K562 (cell line): ENCODE results near the gene ZBTB9. TPM values are rescaled to one million over a fixed set of nuclear protein-coding genes. Genes with fewer than 3 reads are reported as not detected.

Experiments used
- ASH1L ChIP-seq: fragments of 450-650 bp; IDR thresholded peaks from 2 replicates; pipeline ENCODE4 v1.6.1; 2018; ENCODE audit warnings: borderline replicate concordance, mild to moderate bottlenecking, low read depth; ENCODE audit not compliant: partially characterized antibody
- BRCA1 ChIP-seq, 2 experiments: fragments of 450-650 bp in 1 of 2; sonication (generic) in 1 of 2; formaldehyde crosslinking in 1 of 2; IDR thresholded peaks; 2 replicates each; pipeline versions ENCODE4 v1.5.0 to v1.6.1; 2017 to 2020; ENCODE audit warnings: mild to moderate bottlenecking in 1 of 2, missing genetic modification reagents in 1 of 2
- CBFB ChIP-seq: sonication (generic); formaldehyde crosslinking; IDR thresholded peaks from 2 replicates; pipeline ENCODE4 v1.4.0; 2020; ENCODE audit warnings: mild to moderate bottlenecking, missing genetic modification reagents
- ELF2 ChIP-seq: fragments of 250-450 bp; sonication (Bioruptor Pico); IDR thresholded peaks from 2 replicates; pipeline ENCODE4 v1.5.0; 2021; ENCODE audit warnings: mild to moderate bottlenecking
- HLTF ChIP-seq: fragments of 450-650 bp; IDR thresholded peaks from 2 replicates; pipeline ENCODE4 v1.6.1; 2016
- IRF2 ChIP-seq: sonication (generic); formaldehyde crosslinking; IDR thresholded peaks from 2 replicates; pipeline ENCODE4 v1.8.1; 2022; ENCODE audit warnings: mild to moderate bottlenecking, missing genetic modification reagents
- NCOA2 ChIP-seq, 2 experiments: fragments of 450-650 bp; IDR thresholded peaks; 2 replicates each; pipeline ENCODE4 v1.6.1; 2018; ENCODE audit warnings: mild to moderate bottlenecking in 2 of 2, moderate library complexity in 1 of 2; ENCODE audit not compliant: partially characterized antibody in 2 of 2
- PHB ChIP-seq: fragments of 250-450 bp; sonication (Bioruptor Pico); IDR thresholded peaks from 2 replicates; pipeline ENCODE4 v1.5.0; 2021
- POLR2AphosphoS5 ChIP-seq: IDR thresholded peaks from 2 replicates; pipeline ENCODE4 v1.6.1; 2011; ENCODE audit warnings: mild to moderate bottlenecking, low read depth, low read length, moderate library complexity; ENCODE audit not compliant: control insufficient read depth, insufficient read depth
- RBBP5 ChIP-seq: fragments of 200-600 bp; sonication (generic); IDR thresholded peaks from 2 replicates; pipeline ENCODE4 v1.6.1; 2012; ENCODE audit warnings: borderline replicate concordance, mild to moderate bottlenecking, low read length, control low read depth, inconsistent platforms; ENCODE audit not compliant: insufficient read depth, poor library complexity, severe bottlenecking
- SIN3B ChIP-seq: fragments of 450-650 bp; IDR thresholded peaks from 2 replicates; pipeline ENCODE4 v1.6.1; 2017; ENCODE audit warnings: low read depth, mild to moderate bottlenecking, moderate library complexity
- SMARCE1 ChIP-seq: fragments of 450-650 bp; IDR thresholded peaks from 2 replicates; pipeline ENCODE4 v1.7.1; 2016; ENCODE audit warnings: mild to moderate bottlenecking
- SREBF2 ChIP-seq: sonication (generic); formaldehyde crosslinking; IDR thresholded peaks from 2 replicates; pipeline ENCODE4 v1.4.0; 2020; ENCODE audit warnings: mild to moderate bottlenecking, missing genetic modification reagents
- TCF7L2 ChIP-seq: fragments of 150-350 bp; IDR thresholded peaks from 2 replicates; pipeline ENCODE4 v1.6.1; 2016; ENCODE audit warnings: low read depth, mild to moderate bottlenecking, low read length, moderate library complexity
- TEAD4 ChIP-seq, 2 experiments: sonication (generic) in 1 of 2; formaldehyde crosslinking in 1 of 2; IDR thresholded peaks; 2 replicates each; pipeline versions ENCODE4 v1.6.1 to v1.8.0; 2012 to 2022; ENCODE audit warnings: borderline replicate concordance in 1 of 2, inconsistent platforms in 1 of 2, low read length in 1 of 2, mild to moderate bottlenecking in 1 of 2, missing genetic modification reagents in 1 of 2
- U2AF1 ChIP-seq: fragments of 200-400 bp; formaldehyde crosslinking; optimal IDR thresholded peaks from 2 replicates; pipeline ENCODE3; 2017; ENCODE audit warnings: mild to moderate bottlenecking, low read depth, low read length, moderate library complexity
- YBX1 ChIP-seq: fragments of 450-650 bp; IDR thresholded peaks from 2 replicates; pipeline ENCODE4 v1.7.1; 2016; ENCODE audit warnings: mild to moderate bottlenecking
- YY1 ChIP-seq, 3 experiments: IDR thresholded peaks; 2 replicates each; pipeline ENCODE4 v1.6.1; 2011; ENCODE audit warnings: low read length in 2 of 3, mild to moderate bottlenecking in 2 of 3, moderate library complexity in 2 of 3, borderline replicate concordance in 1 of 3, control low read depth in 1 of 3, low read depth in 1 of 3; ENCODE audit not compliant: insufficient read depth in 3 of 3, insufficient replicate concordance in 2 of 3, control insufficient read depth in 1 of 3, insufficient read length in 1 of 3; ENCODE audit errors: extremely low read depth in 1 of 3
- ZNF121 ChIP-seq: sonication (generic); formaldehyde crosslinking; conservative IDR thresholded peaks from 2 replicates; pipeline ENCODE4 v1.8.0; 2022; ENCODE audit warnings: missing genetic modification reagents
- ZNF134 ChIP-seq: fragments of 250-450 bp; sonication (Bioruptor Pico); conservative IDR thresholded peaks from 2 replicates; pipeline ENCODE4 v1.4.0; 2020
- polyA plus RNA-seq, 8 experiments: library from polyadenylated mRNA; depleted of rRNA in 4 of 8; stranded (reverse) in 5 of 8; unstranded in 3 of 8; fragments of >200 nt; fragmentation: Nextera tagmentation in 2 of 8; fragmentation: Illumina TruSeq in 1 of 8; extraction: Ambion mirVana in 2 of 8; extraction: Trizol in 1 of 8; gene quantifications; 2 replicates each; pipeline versions ENCODE4 v1.2.1 to v1.2.3, GENCODE V29; 2011 to 2014; ENCODE audit warnings: inconsistent platforms in 1 of 8, missing spikeins in 1 of 8
- total RNA-seq, 7 experiments: library from RNA; depleted of rRNA in 6 of 7; stranded (reverse); fragments of >200 nt in 6 of 7; fragmentation: Illumina TruSeq in 2 of 7; extraction: Trizol in 2 of 7; gene quantifications; 2 replicates each; pipeline versions ENCODE4 v1.2.1 to v1.2.3, GENCODE V29; 2011 to 2021; ENCODE audit warnings: low replicate concordance in 1 of 7
- TF ChIP-seq, protein P1 (sequence below): conservative IDR thresholded peaks from 2 replicates; pipeline ENCODE4 v1.6.1; 2011; ENCODE audit warnings: low read depth, mild to moderate bottlenecking, low read length; ENCODE audit not compliant: control insufficient read depth
- TF ChIP-seq, protein P2 (sequence below): fragments of 250-450 bp; sonication (Bioruptor Pico); IDR thresholded peaks from 2 replicates; pipeline ENCODE4 v1.4.0; 2020; ENCODE audit warnings: mild to moderate bottlenecking, moderate library complexity, borderline replicate concordance
- TF ChIP-seq, protein P3 (sequence below): sonication (generic); formaldehyde crosslinking; IDR thresholded peaks from 2 replicates; pipeline ENCODE4 v1.8.0; 2022; ENCODE audit warnings: mild to moderate bottlenecking, missing genetic modification reagents

Gene ZBTB9
- total and polyA plus RNA-seq, 9 of the 15 experiments (the other 6 are each of a cell fraction or from before 2014, with no cell fraction given), result 1.9 to 19.5 (median 10.4) TPM

DNA sequence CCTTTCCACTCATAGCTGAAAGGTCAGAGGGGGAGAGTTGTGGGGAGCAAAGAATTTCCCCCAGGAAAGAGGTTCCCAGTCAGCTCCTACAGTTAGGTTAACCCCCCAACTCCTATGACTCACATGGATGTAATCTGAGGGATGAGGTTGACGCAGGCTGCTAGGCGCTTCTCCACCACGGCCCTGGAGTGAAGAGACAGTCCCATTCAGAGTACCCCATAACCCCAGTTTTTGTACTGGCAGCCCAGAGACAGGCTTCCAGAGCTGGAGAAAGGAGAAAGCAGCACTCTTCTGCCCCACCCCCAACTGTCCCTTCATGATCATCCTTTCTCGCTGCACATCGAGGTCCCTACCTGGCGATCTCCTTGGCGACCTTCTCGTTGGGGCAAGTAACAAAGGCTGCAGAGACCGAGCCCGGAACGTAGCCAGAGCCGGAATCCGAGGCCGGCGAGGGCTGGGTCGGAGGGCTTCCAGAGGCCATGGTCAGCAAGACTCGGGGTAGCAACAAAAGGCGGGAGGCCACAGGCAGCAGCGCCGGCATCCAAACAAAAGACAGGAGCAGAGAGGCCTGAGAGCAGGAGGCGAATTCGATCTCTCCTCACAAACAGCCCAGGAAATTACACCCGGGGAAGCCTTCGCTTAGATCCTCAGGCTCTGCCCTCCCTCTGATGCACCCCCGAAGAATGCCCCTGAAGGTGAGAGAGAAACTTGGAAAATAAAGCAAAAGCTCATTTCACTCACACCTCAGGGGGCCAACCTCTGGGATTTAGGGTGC is 37.1 kb upstream of the ZBTB9 start (continued):
- no peak for TF ChIP-seq ZNF121
- peak; percentile 68 for TF ChIP-seq RBBP5
- TF ChIP-seq, protein P1, sequence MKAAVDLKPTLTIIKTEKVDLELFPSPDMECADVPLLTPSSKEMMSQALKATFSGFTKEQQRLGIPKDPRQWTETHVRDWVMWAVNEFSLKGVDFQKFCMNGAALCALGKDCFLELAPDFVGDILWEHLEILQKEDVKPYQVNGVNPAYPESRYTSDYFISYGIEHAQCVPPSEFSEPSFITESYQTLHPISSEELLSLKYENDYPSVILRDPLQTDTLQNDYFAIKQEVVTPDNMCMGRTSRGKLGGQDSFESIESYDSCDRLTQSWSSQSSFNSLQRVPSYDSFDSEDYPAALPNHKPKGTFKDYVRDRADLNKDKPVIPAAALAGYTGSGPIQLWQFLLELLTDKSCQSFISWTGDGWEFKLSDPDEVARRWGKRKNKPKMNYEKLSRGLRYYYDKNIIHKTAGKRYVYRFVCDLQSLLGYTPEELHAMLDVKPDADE, result no peak
- no peak for TF ChIP-seq U2AF1
- peak; percentile 11; the same call in 1 of the 2 replicates for TF ChIP-seq POLR2AphosphoS5
- no peak for TF ChIP-seq SREBF2 (CRISPR knock-in tag)
- peak; percentile 25; the same call in 1 of the 2 replicates for TF ChIP-seq TEAD4 (IDR thresholded peaks at IDR 0.05; ENCODE audit: low read length)
- no peak for TF ChIP-seq TEAD4 (CRISPR knock-in tag; IDR thresholded peaks at IDR 0.05; ENCODE audit: borderline replicate concordance)
- no peak for TF ChIP-seq ELF2 (CRISPR knock-in tag)
- no peak for TF ChIP-seq ZNF134 (CRISPR knock-in tag)
- TF ChIP-seq SIN3B, result no peak
- no peak for TF ChIP-seq ASH1L
- no peak for TF ChIP-seq CBFB (CRISPR knock-in tag)
- TF ChIP-seq NCOA2 (IDR thresholded peaks at IDR 0.05; ENCODE audit: partially characterized antibody in 2 of 2), result no peak
- no peak for TF ChIP-seq IRF2 (CRISPR knock-in tag)
- TF ChIP-seq YBX1, result no peak
- peak; percentile 52; the same call in 1 of the 2 replicates for TF ChIP-seq SMARCE1
- TF ChIP-seq, protein P2, sequence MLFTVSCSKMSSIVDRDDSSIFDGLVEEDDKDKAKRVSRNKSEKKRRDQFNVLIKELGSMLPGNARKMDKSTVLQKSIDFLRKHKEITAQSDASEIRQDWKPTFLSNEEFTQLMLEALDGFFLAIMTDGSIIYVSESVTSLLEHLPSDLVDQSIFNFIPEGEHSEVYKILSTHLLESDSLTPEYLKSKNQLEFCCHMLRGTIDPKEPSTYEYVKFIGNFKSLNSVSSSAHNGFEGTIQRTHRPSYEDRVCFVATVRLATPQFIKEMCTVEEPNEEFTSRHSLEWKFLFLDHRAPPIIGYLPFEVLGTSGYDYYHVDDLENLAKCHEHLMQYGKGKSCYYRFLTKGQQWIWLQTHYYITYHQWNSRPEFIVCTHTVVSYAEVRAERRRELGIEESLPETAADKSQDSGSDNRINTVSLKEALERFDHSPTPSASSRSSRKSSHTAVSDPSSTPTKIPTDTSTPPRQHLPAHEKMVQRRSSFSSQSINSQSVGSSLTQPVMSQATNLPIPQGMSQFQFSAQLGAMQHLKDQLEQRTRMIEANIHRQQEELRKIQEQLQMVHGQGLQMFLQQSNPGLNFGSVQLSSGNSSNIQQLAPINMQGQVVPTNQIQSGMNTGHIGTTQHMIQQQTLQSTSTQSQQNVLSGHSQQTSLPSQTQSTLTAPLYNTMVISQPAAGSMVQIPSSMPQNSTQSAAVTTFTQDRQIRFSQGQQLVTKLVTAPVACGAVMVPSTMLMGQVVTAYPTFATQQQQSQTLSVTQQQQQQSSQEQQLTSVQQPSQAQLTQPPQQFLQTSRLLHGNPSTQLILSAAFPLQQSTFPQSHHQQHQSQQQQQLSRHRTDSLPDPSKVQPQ, result no peak
- no peak for TF ChIP-seq TCF7L2
- TF ChIP-seq, protein P3, sequence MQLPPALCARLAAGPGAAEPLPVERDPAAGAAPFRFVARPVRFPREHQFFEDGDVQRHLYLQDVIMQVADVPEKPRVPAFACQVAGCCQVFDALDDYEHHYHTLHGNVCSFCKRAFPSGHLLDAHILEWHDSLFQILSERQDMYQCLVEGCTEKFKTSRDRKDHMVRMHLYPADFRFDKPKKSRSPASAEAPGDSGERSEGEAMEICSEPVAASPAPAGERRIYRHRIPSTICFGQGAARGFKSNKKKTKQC (CRISPR knock-in tag), result 0 out of 2 replicates have a peak, but pooled peaks have one; percentile 6
- TF ChIP-seq BRCA1 (IDR thresholded peaks at IDR 0.05), result no peak
- no peak for TF ChIP-seq BRCA1 (CRISPR knock-in tag; IDR thresholded peaks at IDR 0.05)
- TF ChIP-seq YY1 (IDR thresholded peaks at IDR 0.05; ENCODE audit: borderline replicate concordance in 1 of 3, control insufficient read depth in 1 of 3, extremely low read depth in 1 of 3, insufficient read depth in 3 of 3, insufficient read length in 1 of 3, insufficient replicate concordance in 2 of 3, low read depth in 1 of 3, low read length in 2 of 3), result no peak
- TF ChIP-seq PHB, result no peak
- TF ChIP-seq HLTF, result no peak; the same call in 1 of the 2 replicates
